PC-9 (cell line): ENCODE data around the gene PPP2R3B.

Source experiments
- EZH2 ChIP-seq: fragments of 200-600 bp; sonication (generic); IDR thresholded peaks from 2 replicates; pipeline ENCODE4 v1.8.0; 2017; ENCODE audit warnings: antibody characterized with exemption, low read depth
- TF ChIP-seq, protein P1 (sequence below): fragments of 200-600 bp; sonication (generic); conservative IDR thresholded peaks from 2 replicates; pipeline ENCODE4 v1.6.1; 2017; ENCODE audit warnings: mixed run types, antibody characterized with exemption, mild to moderate bottlenecking, moderate library complexity

DNA sequence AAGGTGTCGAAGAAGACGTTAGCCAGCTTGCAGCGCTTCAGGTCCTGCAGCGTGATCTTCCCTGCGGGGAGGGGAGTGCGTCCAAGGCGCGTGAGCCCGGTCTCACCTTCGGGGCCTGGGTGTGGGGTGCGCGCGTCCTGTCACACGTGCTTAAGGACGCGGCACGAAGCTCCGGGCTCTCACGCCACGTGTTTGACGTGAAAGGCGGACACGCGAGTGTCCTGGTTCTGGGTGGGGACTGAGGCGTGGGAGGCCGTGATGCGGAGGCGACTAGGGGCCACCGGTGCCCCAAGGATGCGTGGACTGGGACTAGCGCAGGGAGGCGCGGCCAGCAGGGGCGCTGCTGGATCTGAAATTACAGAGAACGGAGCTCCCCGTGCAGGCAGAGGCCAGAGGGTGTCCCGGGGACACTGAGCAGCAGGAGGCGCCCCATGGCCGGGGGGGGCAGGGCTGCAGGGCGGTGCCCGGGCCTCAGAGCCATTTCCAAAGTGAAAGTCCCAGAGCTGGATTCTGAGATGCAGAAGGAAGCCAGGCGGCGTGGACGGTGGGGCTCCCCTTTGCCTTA is 47.8 kb downstream of the PPP2R3B start:
- TF ChIP-seq, protein P1, sequence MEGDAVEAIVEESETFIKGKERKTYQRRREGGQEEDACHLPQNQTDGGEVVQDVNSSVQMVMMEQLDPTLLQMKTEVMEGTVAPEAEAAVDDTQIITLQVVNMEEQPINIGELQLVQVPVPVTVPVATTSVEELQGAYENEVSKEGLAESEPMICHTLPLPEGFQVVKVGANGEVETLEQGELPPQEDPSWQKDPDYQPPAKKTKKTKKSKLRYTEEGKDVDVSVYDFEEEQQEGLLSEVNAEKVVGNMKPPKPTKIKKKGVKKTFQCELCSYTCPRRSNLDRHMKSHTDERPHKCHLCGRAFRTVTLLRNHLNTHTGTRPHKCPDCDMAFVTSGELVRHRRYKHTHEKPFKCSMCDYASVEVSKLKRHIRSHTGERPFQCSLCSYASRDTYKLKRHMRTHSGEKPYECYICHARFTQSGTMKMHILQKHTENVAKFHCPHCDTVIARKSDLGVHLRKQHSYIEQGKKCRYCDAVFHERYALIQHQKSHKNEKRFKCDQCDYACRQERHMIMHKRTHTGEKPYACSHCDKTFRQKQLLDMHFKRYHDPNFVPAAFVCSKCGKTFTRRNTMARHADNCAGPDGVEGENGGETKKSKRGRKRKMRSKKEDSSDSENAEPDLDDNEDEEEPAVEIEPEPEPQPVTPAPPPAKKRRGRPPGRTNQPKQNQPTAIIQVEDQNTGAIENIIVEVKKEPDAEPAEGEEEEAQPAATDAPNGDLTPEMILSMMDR = no peak
- no peak for TF ChIP-seq EZH2
